ENCODE measurements around the gene HOXA4.

HOXA4 gene

DNA sequence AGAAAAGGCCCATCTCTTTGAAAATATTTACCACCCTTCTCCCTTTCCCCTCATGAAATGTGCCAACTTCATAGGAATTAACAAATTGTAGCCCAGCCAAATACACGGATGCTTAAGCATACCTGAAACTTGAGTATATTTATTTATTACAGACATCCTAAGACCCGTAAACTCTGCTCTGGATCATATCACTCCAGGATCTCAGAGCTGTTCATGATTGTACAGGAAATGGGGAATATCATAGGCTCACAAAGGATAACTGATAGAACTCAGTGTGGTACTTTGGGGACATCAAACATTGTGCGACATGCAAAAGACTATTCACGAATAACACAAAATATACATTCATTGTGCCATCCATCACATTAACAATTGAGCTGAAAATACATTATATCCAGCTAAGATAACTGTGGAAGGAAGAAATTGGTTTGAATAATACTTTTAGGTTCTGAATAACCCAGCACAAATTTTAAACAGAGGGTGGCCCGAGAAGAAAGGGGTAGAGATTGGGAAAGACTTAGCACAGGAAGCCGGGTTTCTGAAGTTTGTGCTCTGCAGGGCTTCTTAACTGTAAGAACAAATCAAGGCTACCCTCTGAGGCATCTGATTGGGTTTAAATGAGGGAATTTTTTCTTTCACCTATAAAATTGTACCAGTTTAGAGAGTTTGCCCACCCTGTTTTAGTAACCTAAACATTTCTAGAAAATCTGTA, 37.2 kb downstream of the HOXA4 start:
- TF ChIP-seq, protein P1, sequence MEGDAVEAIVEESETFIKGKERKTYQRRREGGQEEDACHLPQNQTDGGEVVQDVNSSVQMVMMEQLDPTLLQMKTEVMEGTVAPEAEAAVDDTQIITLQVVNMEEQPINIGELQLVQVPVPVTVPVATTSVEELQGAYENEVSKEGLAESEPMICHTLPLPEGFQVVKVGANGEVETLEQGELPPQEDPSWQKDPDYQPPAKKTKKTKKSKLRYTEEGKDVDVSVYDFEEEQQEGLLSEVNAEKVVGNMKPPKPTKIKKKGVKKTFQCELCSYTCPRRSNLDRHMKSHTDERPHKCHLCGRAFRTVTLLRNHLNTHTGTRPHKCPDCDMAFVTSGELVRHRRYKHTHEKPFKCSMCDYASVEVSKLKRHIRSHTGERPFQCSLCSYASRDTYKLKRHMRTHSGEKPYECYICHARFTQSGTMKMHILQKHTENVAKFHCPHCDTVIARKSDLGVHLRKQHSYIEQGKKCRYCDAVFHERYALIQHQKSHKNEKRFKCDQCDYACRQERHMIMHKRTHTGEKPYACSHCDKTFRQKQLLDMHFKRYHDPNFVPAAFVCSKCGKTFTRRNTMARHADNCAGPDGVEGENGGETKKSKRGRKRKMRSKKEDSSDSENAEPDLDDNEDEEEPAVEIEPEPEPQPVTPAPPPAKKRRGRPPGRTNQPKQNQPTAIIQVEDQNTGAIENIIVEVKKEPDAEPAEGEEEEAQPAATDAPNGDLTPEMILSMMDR (IDR thresholded peaks at IDR 0.05; ENCODE audit: control extremely low read depth, extremely low read depth, low read depth, missing control alignments) = no peak
- ChIA-PET CTCF (interaction anchor here (0.8 to 2.6 kb wide), 6 partner anchors 9 to 426 kb away, joined by 3 to 13 read pairs (median 5); no protein-coding TSS in a partner anchor), POLR2A (interaction anchor here (0.6 kb wide), 1 partner anchor 224 kb away, joined by 4 read pairs; no protein-coding TSS in a partner anchor)
- DNase-seq (ENCODE audit: extremely low spot score) = no peak

DNA sequence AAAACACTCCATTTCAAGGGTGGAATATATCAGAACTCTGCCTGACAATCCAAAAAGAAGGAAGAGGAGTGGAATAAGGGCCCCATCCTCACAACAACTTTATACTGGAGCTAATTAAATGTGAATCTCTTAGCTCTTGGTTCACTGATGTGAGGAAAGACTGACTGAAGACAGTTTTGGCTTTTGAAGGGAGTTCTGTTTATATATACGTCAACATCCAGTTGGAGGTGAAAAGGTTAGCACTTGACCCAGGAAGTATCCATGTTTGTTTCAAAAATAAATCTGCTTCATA, 37.8 kb downstream of the HOXA4 start:
- CTCF ChIA-PET = interaction anchor here (0.8 to 2.6 kb wide), 5 partner anchors 9 to 425 kb away, joined by 3 to 13 read pairs (median 6); no protein-coding TSS in a partner anchor
- DNase-seq (ENCODE audit: extremely low spot score) = no peak
- POLR2A ChIA-PET = no interaction called here
- TF ChIP-seq, protein P1 (IDR thresholded peaks at IDR 0.05; ENCODE audit: control extremely low read depth, extremely low read depth, low read depth, missing control alignments) = no peak

DNA sequence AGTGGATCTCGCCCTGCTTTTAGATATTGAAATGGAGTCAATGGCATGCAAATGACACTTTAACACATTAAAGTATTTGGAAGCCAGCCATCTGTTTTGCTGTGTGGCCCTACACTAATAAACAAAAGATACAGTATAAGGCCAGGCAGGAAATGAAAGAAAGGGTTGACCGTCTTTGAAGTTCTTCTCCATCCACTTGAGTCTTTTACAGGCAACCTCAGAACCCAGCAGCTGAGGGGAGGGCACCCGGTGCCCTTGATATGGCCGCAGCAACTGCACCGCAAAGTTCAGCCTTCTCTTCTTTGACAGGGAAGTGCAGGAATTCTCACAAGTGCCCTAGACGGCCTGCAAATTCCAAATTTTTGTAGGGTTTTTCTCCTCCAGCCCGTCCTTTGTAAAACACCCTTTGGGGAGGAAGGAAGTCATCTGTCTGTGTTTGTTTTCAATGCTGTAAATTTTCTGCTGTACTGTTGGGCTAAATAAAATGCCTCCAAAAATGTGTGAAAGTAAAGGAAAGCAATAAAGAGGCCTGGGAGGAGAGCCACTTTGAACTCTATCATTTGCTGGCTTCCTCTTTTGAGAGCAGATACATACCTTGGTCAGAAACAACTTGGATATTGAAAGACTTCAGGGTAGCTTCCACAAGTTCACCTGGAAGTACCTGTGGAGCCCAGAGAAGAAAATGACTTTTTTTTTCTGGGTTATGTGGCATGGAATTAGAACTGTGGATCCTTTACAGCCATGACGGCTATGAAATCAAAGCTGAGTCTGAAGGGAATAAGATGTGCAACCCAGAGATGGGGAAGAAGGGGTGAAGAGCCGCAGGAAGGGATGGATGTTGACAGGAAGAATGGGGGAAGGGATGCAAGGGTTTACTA, 38.4 kb downstream of the HOXA4 start:
- TF ChIP-seq, protein P1 (IDR thresholded peaks at IDR 0.05; ENCODE audit: control extremely low read depth, extremely low read depth, low read depth, missing control alignments) = no peak
- POLR2A ChIA-PET = no interaction called here
- CTCF ChIA-PET = interaction anchor here (0.9 to 2.6 kb wide), 4 partner anchors 8 to 67 kb away, joined by 3 to 13 read pairs (median 7); no protein-coding TSS in a partner anchor
- no peak for DNase-seq (ENCODE audit: extremely low spot score)

DNA sequence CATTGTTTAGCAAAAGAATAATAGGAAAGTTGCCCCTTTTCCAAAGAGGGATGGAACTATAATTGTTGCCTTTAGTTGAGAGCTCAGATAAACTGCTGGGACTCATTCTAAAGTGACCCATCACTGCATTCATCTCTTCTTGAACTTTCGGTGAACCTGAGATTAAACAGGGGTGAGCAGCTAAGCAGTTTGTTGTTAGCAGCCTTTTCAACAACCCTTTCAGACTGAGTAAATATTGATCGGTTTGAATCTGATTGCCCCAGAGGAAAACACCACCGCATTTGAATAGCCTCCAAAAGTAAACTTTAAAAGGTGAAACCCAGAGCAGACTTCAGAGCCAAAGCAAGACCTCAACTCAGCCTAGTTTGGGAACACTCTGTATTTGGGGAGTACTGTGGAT, 39.5 kb downstream of the HOXA4 start:
- ChIA-PET CTCF (no interaction called here), POLR2A (no interaction called here)
- TF ChIP-seq, protein P1 (IDR thresholded peaks at IDR 0.05; ENCODE audit: control extremely low read depth, extremely low read depth, low read depth, missing control alignments) = no peak
- DNase-seq (ENCODE audit: extremely low spot score) = no peak

DNA sequence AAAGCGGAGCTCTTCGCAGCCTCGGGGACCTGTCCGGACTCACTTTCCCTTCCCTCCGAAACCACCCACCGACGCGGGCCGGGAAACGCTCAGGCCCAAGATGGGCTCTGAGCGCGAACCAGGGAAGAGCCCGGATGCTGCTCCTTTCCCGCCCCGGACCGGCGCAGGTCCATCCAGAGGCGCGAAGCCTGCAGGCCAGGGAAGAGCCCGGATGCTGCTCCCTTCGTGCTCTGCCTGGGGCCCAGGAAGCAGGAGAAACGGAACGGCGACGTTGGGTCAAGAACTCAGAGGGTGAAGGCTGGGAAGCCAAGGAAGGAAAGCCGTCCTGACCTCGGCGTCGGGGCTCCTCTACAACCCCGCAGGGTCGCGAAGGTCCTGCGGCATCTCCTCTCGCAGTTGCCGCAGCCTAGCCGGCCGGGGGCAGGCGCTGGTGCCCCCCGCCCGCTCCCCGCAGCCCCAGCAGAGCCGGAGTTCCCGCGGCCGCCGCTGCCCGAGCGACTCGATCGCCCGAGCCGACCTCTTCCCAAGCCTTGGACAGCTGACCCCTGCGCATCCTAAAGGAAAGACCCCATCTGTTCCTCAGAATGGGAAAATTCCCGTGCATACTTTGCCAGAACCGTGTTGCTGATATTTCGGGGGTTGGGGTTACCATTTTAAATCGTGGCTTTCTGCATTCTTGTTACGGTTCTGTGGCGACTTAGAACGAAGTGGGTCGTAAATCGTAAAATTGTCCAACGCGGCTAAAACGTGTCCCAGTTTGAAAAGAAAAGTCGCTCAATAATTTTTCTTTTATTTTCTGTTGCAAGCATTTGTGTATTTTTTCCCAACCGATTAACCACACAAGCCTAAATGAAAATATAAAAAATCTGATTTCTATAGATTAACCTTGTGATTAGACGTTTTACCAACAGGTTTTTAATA, 42.3 kb downstream of the HOXA4 start:
- ChIA-PET POLR2A (no interaction called here), CTCF (no interaction called here)
- TF ChIP-seq, protein P1 (IDR thresholded peaks at IDR 0.05; ENCODE audit: control extremely low read depth, extremely low read depth, low read depth, missing control alignments) = no peak
- DNase-seq (ENCODE audit: extremely low spot score) = no peak

DNA sequence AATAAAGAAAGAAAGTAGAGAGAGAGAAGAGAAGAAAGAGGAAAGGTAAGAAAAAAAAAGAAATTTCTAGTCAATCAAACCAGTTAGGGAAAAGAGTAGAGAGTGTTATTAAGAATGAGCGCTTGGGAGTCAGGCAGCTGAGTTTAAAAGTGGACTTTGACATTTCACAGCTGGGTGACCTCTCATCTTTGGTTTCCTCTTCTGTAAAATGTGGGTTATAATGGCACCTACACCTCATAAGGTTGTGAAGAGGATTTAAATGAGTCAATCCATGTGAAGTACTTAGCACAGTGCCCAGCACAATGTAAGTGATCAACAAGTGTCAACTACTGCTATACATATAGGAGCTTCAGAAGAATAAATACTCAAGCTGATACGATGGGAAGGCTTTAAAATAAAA, 46.9 kb downstream of the HOXA4 start:
- TF ChIP-seq, protein P1 (IDR thresholded peaks at IDR 0.05; ENCODE audit: control extremely low read depth, extremely low read depth, low read depth, missing control alignments) = no peak
- no peak for DNase-seq (ENCODE audit: extremely low spot score)
- ChIA-PET POLR2A (no interaction called here), CTCF (interaction anchor here (1.0 to 2.6 kb wide), 7 partner anchors 10 to 1232 kb away, joined by 3 to 13 read pairs (median 4); partner anchors contain the start of gene HOXA1)
